ENCODE data around the gene PLIN4.

PLIN4 gene

DNA sequence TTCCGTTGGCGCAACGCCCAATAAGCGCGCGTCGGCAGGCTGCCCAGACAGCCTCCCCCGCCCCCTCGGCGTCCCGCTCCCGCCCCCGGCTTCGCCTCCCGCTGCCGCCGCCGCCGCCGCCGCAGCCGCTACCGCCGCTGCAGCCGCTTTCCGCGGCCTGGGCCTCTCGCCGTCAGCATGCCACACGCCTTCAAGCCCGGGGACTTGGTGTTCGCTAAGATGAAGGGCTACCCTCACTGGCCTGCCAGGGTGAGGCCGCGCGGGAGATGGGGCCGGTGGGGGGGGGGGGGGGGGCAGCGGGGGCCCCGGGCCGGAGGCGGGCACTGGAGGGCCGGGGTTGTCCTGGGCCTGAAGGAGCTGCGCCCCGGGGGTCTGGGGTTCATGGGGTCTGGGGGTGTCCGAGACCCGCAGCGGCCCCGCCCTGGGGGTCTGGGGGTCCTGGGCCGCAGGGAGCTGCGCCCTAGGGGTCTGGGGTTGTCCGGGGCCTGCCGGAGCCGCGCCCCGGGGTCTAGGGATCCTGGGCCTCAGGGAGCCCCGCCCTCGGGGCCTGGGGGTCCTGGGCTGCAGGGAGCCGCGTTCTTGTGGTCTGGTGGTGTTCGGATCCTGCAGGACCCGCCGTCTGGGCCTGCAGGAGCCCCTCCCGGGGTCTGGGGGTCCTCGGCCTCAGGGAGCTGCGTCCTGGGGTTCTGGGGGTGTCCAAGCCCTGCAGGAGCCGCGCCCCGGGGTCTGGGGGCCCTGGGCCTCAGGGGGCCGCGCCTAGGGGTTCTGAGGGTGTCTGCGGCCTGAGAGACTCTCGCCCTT lies 45.9 kb downstream of the PLIN4 start, which contains the start of gene HDGFL2:
Gene HDGFL2, plus strand, starts transcription at position 124 of the 801 bp plus-strand sequence. Its CDS starts 54 bp downstream, at position 178.
- TF ChIP-seq, protein P1, sequence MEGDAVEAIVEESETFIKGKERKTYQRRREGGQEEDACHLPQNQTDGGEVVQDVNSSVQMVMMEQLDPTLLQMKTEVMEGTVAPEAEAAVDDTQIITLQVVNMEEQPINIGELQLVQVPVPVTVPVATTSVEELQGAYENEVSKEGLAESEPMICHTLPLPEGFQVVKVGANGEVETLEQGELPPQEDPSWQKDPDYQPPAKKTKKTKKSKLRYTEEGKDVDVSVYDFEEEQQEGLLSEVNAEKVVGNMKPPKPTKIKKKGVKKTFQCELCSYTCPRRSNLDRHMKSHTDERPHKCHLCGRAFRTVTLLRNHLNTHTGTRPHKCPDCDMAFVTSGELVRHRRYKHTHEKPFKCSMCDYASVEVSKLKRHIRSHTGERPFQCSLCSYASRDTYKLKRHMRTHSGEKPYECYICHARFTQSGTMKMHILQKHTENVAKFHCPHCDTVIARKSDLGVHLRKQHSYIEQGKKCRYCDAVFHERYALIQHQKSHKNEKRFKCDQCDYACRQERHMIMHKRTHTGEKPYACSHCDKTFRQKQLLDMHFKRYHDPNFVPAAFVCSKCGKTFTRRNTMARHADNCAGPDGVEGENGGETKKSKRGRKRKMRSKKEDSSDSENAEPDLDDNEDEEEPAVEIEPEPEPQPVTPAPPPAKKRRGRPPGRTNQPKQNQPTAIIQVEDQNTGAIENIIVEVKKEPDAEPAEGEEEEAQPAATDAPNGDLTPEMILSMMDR (IDR thresholded peaks at IDR 0.05; ENCODE audit: extremely low read depth, insufficient read depth, missing control alignments), result no peak
- no peak for DNase-seq (ENCODE audit: low spot score)
- in situ Hi-C loops (cut with MboI; ENCODE audit: low pct_unique_long_range_greater_than_20kb, low sequenced_read_pairs, unreplicated experiment), result no loop called here

- peak; percentile 99 for DNase-seq (ENCODE audit: low spot score)
- TF ChIP-seq, protein P1 (IDR thresholded peaks at IDR 0.05; ENCODE audit: extremely low read depth, insufficient read depth, missing control alignments), result no peak
- in situ Hi-C loops (cut with MboI; ENCODE audit: low pct_unique_long_range_greater_than_20kb, low sequenced_read_pairs, unreplicated experiment), result no loop called here
Measured at GRCh38 chr19:4471403-4472173, 46.7 kb downstream of the PLIN4 start.

DNA sequence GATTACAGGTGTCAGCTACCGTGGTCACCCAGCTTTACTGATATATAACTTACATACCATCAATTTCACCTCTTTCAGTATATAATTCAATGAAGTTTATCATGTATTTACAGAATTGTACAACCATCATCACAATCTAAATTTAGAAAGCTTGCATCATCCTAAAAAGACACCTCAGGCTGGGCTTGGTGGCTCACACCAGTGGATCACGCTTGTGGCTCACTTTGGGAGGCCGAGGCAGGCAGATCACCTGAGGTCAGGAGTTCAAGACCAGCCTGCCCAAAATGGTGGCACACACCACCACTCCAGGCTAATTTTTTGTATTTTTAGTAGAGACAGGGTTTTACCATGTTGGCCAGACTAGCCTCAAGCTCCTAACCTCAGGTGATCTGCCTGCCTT lies 50.5 kb downstream of the PLIN4 start:
- in situ Hi-C loops (cut with MboI; ENCODE audit: low pct_unique_long_range_greater_than_20kb, low sequenced_read_pairs, unreplicated experiment), result no loop called here
- TF ChIP-seq, protein P1 (IDR thresholded peaks at IDR 0.05; ENCODE audit: extremely low read depth, insufficient read depth, missing control alignments), result no peak
- no peak for DNase-seq (ENCODE audit: low spot score)

GRCh38 chr19:4464815-4465581 lies 53.3 kb downstream of the PLIN4 start:
- no peak for DNase-seq (ENCODE audit: low spot score)
- in situ Hi-C loops (cut with MboI; ENCODE audit: low pct_unique_long_range_greater_than_20kb, low sequenced_read_pairs, unreplicated experiment), result no loop called here
- TF ChIP-seq, protein P1 (IDR thresholded peaks at IDR 0.05; ENCODE audit: extremely low read depth, insufficient read depth, missing control alignments), result no peak

GRCh38 chr19:4457654-4458395 lies 60.5 kb downstream of the PLIN4 start, which contains the start of gene UBXN6:
Gene UBXN6 (minus strand): TSS chr19:4457794. CDS start chr19:4457697, 97 bp downstream.
- TF ChIP-seq, protein P1 (IDR thresholded peaks at IDR 0.05; ENCODE audit: extremely low read depth, insufficient read depth, missing control alignments), result no peak
- DNase-seq (ENCODE audit: low spot score), result peak; percentile 99
- in situ Hi-C loops (cut with MboI; ENCODE audit: low pct_unique_long_range_greater_than_20kb, low sequenced_read_pairs, unreplicated experiment), result no loop called here

Data from GM13977 (cell line).